D721Med (cell line): ENCODE results near the gene STAP2.

Source experiments
- DNase-seq: peaks from one replicate; pipeline ENCODE4 v3.0.0; 2011; ENCODE audit warnings: low spot score; ENCODE audit not compliant: insufficient read length
- FAIRE-seq: peaks from 2 replicates; lab custom pipeline; 2011; peaks lifted over from hg19 to GRCh38; lab: Jason Lieb, UNC
- CTCF ChIP-seq: IDR thresholded peaks from 2 replicates; pipeline ENCODE4 v1.5.1; 2012; ENCODE audit warnings: mild to moderate bottlenecking, control low read depth; ENCODE audit not compliant: insufficient read depth; ENCODE audit errors: missing control alignments

The STAP2 gene

GRCh38 chr19:4373601-4374497 lies 35.2 kb upstream of the STAP2 start:
- no peak for FAIRE-seq
- no peak for DNase-seq
- no peak for TF ChIP-seq CTCF

DNA sequence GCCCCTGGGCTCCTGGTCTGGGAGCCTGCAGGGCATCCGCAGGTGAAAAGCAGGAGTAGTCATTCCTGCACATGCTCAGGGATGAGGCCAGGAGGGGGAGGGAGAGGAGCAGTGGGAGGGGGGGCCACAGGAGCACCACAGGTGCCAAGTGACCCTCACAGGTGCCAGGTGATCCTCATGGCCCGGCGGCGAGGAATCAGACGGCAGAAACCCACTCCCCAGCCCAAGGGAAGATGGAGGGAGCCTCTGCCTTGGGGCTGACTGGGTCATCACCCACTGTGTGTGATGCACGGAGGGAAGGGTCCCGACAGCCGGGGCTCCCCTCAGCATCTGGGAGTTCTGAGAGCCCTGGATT lies 34.4 kb upstream of the STAP2 start:
- TF ChIP-seq CTCF = no peak
- FAIRE-seq (no peak), DNase-seq (no peak)

DNA sequence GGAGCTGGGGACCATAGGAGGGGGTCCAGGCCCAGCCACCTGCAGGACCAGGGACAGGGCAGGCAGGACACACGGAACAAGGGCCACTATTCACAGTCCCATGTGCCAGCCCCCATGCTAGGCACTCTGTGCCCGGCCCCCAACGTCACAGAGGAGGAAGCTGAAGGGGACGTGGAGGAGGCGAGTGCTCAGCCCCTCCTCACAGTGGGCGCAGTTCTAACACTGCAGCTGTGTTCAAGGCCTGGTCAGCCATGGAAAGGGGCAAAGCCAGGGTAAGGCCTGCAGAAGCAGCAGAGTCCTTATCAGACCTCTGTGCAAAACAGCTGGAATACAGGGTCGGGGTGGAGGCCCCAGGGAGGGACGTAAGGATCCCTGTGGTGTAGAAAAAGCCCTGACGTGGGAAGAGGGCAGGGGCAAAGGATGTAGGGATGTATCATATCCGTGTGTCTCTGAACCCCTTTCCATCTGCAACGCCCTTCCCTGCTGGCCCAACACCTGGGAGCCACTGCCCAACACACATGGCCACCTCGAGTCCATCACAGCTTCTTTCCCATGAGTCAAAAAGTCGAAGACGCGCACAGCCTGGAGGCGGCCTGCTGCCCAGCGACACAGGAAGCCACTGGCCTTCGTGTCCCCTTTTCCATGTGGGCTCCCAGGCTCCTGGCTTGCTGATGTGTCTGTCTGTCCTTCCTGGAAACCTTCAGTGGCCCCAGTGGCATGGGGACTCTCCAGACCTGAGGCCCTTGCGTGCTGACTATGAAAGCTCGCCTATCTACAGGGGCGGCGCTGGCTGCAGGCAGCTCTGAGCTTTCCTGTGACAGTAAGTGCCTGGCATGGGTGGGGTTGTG lies 33.8 kb upstream of the STAP2 start:
- TF ChIP-seq CTCF = no peak
- no peak for DNase-seq
- FAIRE-seq = no peak

- DNase-seq = no peak
- no peak for TF ChIP-seq CTCF
- no peak for FAIRE-seq
Measured at GRCh38 chr19:4371247-4372164, 32.9 kb upstream of the STAP2 start.

DNA sequence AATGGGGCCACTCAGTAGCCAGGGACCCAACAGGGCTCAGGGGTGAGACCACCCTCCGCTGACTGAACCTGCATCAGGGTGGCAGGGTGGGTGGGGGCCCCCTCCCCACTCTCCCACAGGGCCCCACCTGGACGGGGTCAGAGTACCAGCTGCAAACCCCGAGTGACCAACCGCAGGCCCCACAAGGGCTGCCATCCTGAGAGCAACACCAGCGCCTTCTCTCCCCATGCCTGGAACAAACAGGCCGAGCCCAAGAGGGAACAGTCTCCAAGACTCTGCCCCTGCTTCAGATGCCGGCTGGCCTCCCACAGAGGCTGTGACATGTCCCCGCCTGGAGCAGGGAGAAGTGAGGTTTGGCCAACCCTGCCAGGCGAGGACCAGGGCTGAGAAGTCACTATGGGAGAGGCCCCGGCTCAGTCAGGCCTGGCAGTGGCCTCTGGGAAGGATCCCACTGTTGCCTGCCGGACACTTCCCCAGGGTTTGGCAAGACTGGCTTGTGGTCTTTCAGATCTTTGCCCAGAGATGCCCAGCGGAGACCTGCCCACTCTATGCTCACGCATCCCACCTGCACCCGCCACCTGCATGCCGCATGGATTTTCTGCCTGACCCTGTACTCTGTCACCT lies 31.9 kb upstream of the STAP2 start:
- no peak for TF ChIP-seq CTCF
- DNase-seq = no peak
- FAIRE-seq = no peak

DNA sequence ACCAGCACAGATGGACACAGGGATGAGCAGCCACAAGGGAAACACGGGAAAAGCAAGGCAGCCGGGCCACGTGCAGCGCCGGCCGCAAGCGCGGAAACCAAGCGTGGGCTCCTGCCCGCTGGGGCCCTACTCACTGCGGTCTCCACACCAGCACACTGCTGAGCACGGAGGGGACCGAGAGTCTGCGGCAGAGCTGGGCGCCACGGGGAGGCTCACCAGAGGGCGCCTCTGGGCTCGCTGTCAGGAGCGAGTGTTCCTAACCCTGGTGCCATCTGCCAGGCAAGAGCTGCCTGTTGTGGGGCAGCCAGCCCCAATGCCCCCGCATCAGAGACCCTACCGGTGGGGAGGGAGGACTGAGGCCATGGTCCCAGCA lies 31.2 kb upstream of the STAP2 start:
- peak; percentile 47 for TF ChIP-seq CTCF
- FAIRE-seq (no peak), DNase-seq (no peak)
